HG03342 (cell line): ENCODE measurements around the gene ZNF566.
"Not testable (repeated sequence)": the region's sequence is repeated elsewhere in the genome, so short reads cannot be mapped to it uniquely, and the experiment has no call there.

ENCODE experiments used
- ATAC-seq: cut with Tn5 transposase; IDR thresholded peaks from one replicate; pipeline ENCODE4 v1.9.1; 2021; ENCODE audit warnings: mild to moderate bottlenecking, moderate library complexity; ENCODE audit not compliant: unreplicated experiment

Gene ZNF566

GRCh38 chr19:36489118-36489919 is at the start of gene ZNF566:
Gene ZNF566 (minus strand): TSS chr19:36489561. CDS start chr19:36476557, 13,004 bp downstream.
- ATAC-seq = peak; percentile 86

- no peak for ATAC-seq
These were observed 39.7 kb upstream of the ZNF566 start for GRCh38 chr19:36528921-36529518.

- peak; percentile 81 for ATAC-seq
These were observed 39.0 kb upstream of the ZNF566 start, which contains the start of gene ZNF260 for GRCh38 chr19:36528194-36528920. Gene ZNF260 (minus strand): TSS chr19:36528271. CDS start chr19:36515238, 13,033 bp downstream.

GRCh38 chr19:36527873-36528193 is 38.5 kb upstream of the ZNF566 start:
- ATAC-seq = no peak

- no peak for ATAC-seq
These were observed 38.0 kb upstream of the ZNF566 start for GRCh38 chr19:36527341-36527740.

GRCh38 chr19:36526581-36526980 is 37.2 kb upstream of the ZNF566 start:
- ATAC-seq = no peak

GRCh38 chr19:36524617-36525016 is 35.3 kb upstream of the ZNF566 start:
- no peak for ATAC-seq

- no peak for ATAC-seq
These were observed 24.8 kb upstream of the ZNF566 start for GRCh38 chr19:36514012-36514612.

- ATAC-seq = no peak
These were observed 19.0 kb upstream of the ZNF566 start for GRCh38 chr19:36508325-36508724.

- ATAC-seq = no peak
These were observed 12.6 kb upstream of the ZNF566 start for GRCh38 chr19:36501973-36502372.

- ATAC-seq = no peak
These were observed 7.6 kb upstream of the ZNF566 start for GRCh38 chr19:36497001-36497400.

GRCh38 chr19:36492689-36493453 is 3.5 kb upstream of the ZNF566 start:
- ATAC-seq = not testable (repeated sequence)

GRCh38 chr19:36490846-36491245 is 1.5 kb upstream of the ZNF566 start:
- not testable (repeated sequence) for ATAC-seq

GRCh38 chr19:36489920-36490415 is 607 bp upstream of the ZNF566 start:
- ATAC-seq = peak; percentile 54

- ATAC-seq = peak; percentile 14
These were observed 579 bp downstream of the ZNF566 start for GRCh38 chr19:36488846-36489117.

GRCh38 chr19:36488118-36488845 is 1.1 kb downstream of the ZNF566 start:
- no peak for ATAC-seq

GRCh38 chr19:36483653-36484052 is 5.7 kb downstream of the ZNF566 start:
- no peak for ATAC-seq

GRCh38 chr19:36482876-36483275 is 6.5 kb downstream of the ZNF566 start:
- ATAC-seq = no peak

GRCh38 chr19:36460046-36460445 is 29.3 kb downstream of the ZNF566 start:
- no peak for ATAC-seq

- no peak for ATAC-seq
These were observed 32.5 kb downstream of the ZNF566 start for GRCh38 chr19:36456831-36457230.
